ENCODE results near the gene LARGE1. TPM values are rescaled to one million over a fixed set of nuclear protein-coding genes. Genes with fewer than 3 reads are reported as not detected.

The LARGE1 gene
- total and polyA plus RNA-seq, 2 of the 13 experiments (the other 11 are each of a cell fraction or from before 2014, with no cell fraction given) = 8.4 to 11.0 TPM

GRCh38 chr22:33688903-33689302 lies 231.4 kb downstream of the LARGE1 start (continued):
- TF ChIP-seq CEBPZ (IDR thresholded peaks at IDR 0.05; ENCODE audit: low read length) = no peak

GRCh38 chr22:33687464-33687863 lies 232.8 kb downstream of the LARGE1 start:
- WGBS (ENCODE audit: low lambda C conversion rate) = 98% methylated on average over 10 of the region's 10 CpGs
- intact Hi-C loops (cut with micrococcal nuclease; ENCODE audit: unreplicated experiment) = no loop called here
- ATAC-seq (no peak), DNase-seq (ENCODE audit: low spot score) (no peak), FAIRE-seq (no peak)
- ChIA-PET POLR2A (no interaction called here), CTCF (ENCODE audit: low intra/inter-chr PET ratio, low total read pairs) (no interaction called here)
- H3K36me3 ChIP-seq (replicated peaks in 1 of 2; ENCODE audit: control insufficient read depth in 1 of 2, insufficient read depth in 2 of 2, low read length in 2 of 2) = no peaks in the 10 kb centered on the region
- H3K4me3 ChIP-seq (replicated peaks in 1 of 3; ENCODE audit: insufficient read depth in 1 of 3, low read depth in 2 of 3, low read length in 3 of 3) = no peak overlapping the region
- no peak overlapping the region for H3K27ac ChIP-seq (ENCODE audit: extremely low read length, insufficient read depth, low read length)
- TF ChIP-seq IKZF5 (CRISPR knock-in tag; IDR thresholded peaks at IDR 0.05) (no peak), MAFK (conservative IDR thresholded peaks at IDR 0.05 in 1 of 2, IDR thresholded peaks at IDR 0.05 in 1 of 2; ENCODE audit: low read length in 2 of 2) (no peak), MIER3 (CRISPR knock-in tag; IDR thresholded peaks at IDR 0.05; ENCODE audit: borderline replicate concordance) (no peak), ARHGAP35 (CRISPR knock-in tag; IDR thresholded peaks at IDR 0.05; ENCODE audit: borderline replicate concordance) (no peak), ADNP (CRISPR knock-in tag; IDR thresholded peaks at IDR 0.05) (no peak), ETV6 (CRISPR knock-in tag; conservative IDR thresholded peaks at IDR 0.05) (no peak), BRF2 (CRISPR knock-in tag; IDR thresholded peaks at IDR 0.05) (no peak), ZNF430 (CRISPR knock-in tag; IDR thresholded peaks at IDR 0.05) (no peak), PHF20 (CRISPR knock-in tag; IDR thresholded peaks at IDR 0.05) (no peak), ATF3 (CRISPR knock-in tag; IDR thresholded peaks at IDR 0.05) (no peak), ZKSCAN8 (CRISPR knock-in tag; IDR thresholded peaks at IDR 0.05; ENCODE audit: borderline replicate concordance) (no peak), SPEN (CRISPR knock-in tag; IDR thresholded peaks at IDR 0.05; ENCODE audit: low read depth) (no peak), ZNF775 (CRISPR knock-in tag; IDR thresholded peaks at IDR 0.05; ENCODE audit: borderline replicate concordance) (no peak), ZNF503 (CRISPR knock-in tag; IDR thresholded peaks at IDR 0.05) (no peak), TEAD2 (CRISPR knock-in tag; IDR thresholded peaks at IDR 0.05) (no peak), NFATC3 (CRISPR knock-in tag; IDR thresholded peaks at IDR 0.05) (no peak)
- no peaks in the 10 kb centered on the region for H3K9me3 ChIP-seq (ENCODE audit: low read length)
- BruUV-seq (replicated peaks) = no TSS peak
- H3K79me2 ChIP-seq (ENCODE audit: insufficient read depth, low read length) = no peaks in the 10 kb centered on the region
- peaks cover 9% of the 10 kb centered on the region for H3K4me1 ChIP-seq (ENCODE audit: insufficient read depth, low read length)
- no peak overlapping the region for H3K4me2 ChIP-seq (ENCODE audit: low read depth, low read length)
- in situ Hi-C loops (cut with HindIII; ENCODE audit: extremely low pct_ligation_motif_present, low pct_unique_long_range_greater_than_20kb) = no loop called here
- H2AFZ ChIP-seq (ENCODE audit: low read length) = no peak overlapping the region
- no peaks in the 10 kb centered on the region for H3K27me3 ChIP-seq (ENCODE audit: control insufficient read depth in 1 of 2, insufficient read depth in 2 of 2, low read length in 2 of 2)
- no peak overlapping the region for H3K9ac ChIP-seq (ENCODE audit: insufficient read depth, low read depth, low read length)
- H4K20me1 ChIP-seq (ENCODE audit: insufficient read depth, low read length) = no peaks in the 10 kb centered on the region
